Measurements from ENCODE around the gene BRD1. TPM values are rescaled to one million over a fixed set of nuclear protein-coding genes. Genes with fewer than 3 reads are reported as not detected.
A peak's percentile ranks its signal among the peaks of the same experiment; 100 is the strongest.

Gene BRD1
- total RNA-seq: 10 to 100 TPM; 19.1 to 44.4 (median 27.5) TPM

DNA sequence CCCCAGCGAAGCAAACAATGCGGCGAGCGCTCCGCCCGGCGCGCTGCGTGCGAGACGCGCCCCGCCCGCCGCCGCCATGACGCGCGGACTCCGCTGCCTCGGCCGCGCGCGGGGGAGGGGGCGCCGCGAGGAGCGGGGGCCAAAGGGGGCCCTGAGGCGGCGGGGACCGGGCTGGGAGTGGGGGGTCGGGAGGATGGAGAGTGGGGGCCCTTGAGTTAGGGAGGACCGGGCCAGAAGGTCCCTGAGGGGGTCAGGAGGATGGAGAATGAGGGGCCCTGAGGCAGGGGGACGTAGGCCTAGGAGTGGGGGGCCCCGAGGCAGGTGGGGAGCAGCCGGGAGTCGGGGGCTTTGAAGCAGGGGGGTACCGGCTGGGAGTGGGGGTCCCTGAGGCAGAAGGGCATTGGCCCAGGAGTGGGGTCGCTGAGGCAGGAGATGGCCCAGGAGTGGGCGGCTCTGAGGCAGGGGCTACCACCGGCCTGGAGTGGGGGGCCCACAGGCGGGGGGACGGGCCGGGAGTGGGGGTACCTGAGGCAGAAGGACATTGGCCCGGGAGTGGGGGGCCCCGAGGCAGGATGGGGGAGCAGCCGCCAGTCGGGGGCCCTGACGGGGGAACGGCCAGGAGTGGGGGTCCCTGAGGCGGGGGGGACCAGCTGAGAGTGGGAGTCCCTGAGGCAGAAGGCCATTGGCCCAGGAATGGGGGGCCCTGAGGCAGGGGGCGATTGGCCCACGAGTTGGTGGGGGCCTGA is at the start of gene BRD1:
Gene BRD1, minus strand, starts transcription at position 21 of the 746 bp plus-strand sequence. CDS start 3,556 bp downstream, outside the sequence.
- Histone ChIP-seq H3K4me1 (replicated peaks in 1 of 2) (peaks cover 21 to 24% of the 10 kb centered on the region in 2 donors), H3K4me3 (peak within 1 kb of the TSS; percentile 66 to 96 (median 83)), H3K27ac (peak within 1 kb of the TSS; percentile 93 to 94)
- in situ Hi-C loops (cut with MboI; ENCODE audit: low pct_unique_long_range_greater_than_20kb in 2 of 9, low sequenced_read_pairs in 9 of 9, unreplicated experiment in 9 of 9): no loop called here
- ATAC-seq (replicated peaks in 6 of 8): peak; percentile 50 to 78 (median 66)
- WGBS, 10 experiments: no CpG with 5 or more reads among the region's 54 CpGs

DNA sequence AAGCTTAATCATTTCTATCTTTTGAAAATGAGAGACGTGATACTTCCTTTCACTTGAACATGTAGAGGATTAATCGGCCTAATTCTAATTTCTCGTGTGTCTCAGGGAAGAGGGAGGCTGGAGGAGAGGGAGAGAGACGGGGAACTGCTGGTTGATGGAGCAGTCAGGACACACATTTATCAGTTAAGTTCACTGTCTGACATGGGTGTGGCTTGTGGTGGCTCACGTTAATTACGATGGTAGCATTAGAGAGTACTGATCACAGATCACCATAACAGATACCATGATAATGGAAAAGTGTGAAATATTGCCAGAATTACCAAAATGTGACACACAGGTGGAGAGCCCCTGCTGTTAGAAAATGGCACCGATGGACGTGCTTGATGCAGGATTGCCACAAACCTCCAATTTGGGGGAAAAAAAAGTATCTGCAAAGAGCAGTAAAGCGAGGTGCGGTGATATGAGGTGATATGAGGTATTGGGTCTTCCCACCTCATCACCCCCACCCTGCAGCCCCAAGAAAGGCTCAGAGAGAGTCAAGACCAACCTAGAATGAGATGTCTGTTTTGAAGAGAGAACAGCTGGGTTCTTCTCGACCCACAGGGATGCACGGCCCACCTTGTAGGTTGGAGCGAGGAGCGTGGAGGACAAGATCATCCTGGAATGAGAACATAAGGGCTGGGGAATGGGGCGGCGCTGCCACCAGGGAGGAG is 45.7 kb upstream of the BRD1 start:
- no peak for ATAC-seq (replicated peaks in 6 of 8)
- H3K4me3 ChIP-seq: no peak overlapping the region
- 88 to 100% (median 95%) methylated on average over 1 to 8 of the region's 16 CpGs; no CpG with 5 or more reads in 3 of the 10 experiments for WGBS, 10 experiments
- H3K27ac ChIP-seq: no peak overlapping the region
- in situ Hi-C loops (cut with MboI; ENCODE audit: low pct_unique_long_range_greater_than_20kb in 2 of 9, low sequenced_read_pairs in 9 of 9, unreplicated experiment in 9 of 9): no loop called here
- no peaks in the 10 kb centered on the region for H3K4me1 ChIP-seq (replicated peaks in 1 of 2)

DNA sequence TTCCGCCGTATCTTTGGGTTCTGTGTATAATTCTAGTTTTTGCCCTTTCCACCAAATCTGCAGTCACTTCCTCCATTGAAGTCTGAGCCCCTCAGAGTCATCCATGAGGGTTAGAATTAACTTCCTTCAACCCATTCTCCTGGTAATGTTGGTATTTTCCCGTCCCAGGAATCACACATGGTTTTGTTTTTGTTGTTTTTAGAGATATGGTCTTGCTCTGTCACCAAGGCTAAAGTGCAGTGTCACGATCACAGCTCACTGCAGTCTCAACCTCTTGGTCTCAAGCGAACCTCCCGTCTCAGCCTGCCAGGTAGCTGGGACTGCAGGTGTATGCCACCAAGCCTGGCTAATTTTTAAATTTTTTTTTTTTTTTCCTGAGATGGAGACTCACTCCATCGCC is 44.7 kb upstream of the BRD1 start:
- WGBS, 10 experiments: 73 to 100% (median 98%) methylated on average over 1 to 7 of the region's 7 CpGs
- no peaks in the 10 kb centered on the region for H3K4me1 ChIP-seq (replicated peaks in 1 of 2)
- ATAC-seq (replicated peaks in 6 of 8): no peak
- no peak overlapping the region for H3K27ac ChIP-seq
- H3K4me3 ChIP-seq: no peak overlapping the region
- in situ Hi-C loops (cut with MboI; ENCODE audit: low pct_unique_long_range_greater_than_20kb in 2 of 9, low sequenced_read_pairs in 9 of 9, unreplicated experiment in 9 of 9): no loop called here

DNA sequence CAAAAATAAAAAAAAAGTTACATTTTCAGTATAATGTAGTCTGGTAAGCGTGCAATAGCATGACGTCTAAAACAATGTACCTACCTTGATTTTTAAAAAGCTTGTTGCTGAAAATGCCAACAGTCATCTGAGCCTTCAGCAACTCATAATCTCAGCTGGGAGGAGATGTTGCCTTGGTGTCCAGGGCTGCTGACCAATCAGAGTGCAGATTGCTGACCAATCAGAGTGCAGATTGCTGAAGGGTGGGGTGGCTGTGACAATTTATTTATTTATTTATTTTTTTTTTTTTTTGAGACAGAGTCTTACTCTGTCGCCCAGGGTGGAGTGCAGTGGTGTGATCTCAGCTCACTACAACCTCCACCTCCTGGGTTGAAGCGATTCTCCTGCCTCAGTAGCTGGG is 43.8 kb upstream of the BRD1 start:
- 50 to 100% (median 97%) methylated on average over 1 to 4 of the region's 4 CpGs; no CpG with 5 or more reads in 4 of the 10 experiments for WGBS, 10 experiments
- Histone ChIP-seq H3K27ac (no peak overlapping the region), H3K4me1 (replicated peaks in 1 of 2) (no peaks in the 10 kb centered on the region), H3K4me3 (no peak overlapping the region)
- ATAC-seq (replicated peaks in 6 of 8): peak in 3 of 8 experiments; percentile 38 to 79 (median 68)
- in situ Hi-C loops (cut with MboI; ENCODE audit: low pct_unique_long_range_greater_than_20kb in 2 of 9, low sequenced_read_pairs in 9 of 9, unreplicated experiment in 9 of 9): no loop called here

DNA sequence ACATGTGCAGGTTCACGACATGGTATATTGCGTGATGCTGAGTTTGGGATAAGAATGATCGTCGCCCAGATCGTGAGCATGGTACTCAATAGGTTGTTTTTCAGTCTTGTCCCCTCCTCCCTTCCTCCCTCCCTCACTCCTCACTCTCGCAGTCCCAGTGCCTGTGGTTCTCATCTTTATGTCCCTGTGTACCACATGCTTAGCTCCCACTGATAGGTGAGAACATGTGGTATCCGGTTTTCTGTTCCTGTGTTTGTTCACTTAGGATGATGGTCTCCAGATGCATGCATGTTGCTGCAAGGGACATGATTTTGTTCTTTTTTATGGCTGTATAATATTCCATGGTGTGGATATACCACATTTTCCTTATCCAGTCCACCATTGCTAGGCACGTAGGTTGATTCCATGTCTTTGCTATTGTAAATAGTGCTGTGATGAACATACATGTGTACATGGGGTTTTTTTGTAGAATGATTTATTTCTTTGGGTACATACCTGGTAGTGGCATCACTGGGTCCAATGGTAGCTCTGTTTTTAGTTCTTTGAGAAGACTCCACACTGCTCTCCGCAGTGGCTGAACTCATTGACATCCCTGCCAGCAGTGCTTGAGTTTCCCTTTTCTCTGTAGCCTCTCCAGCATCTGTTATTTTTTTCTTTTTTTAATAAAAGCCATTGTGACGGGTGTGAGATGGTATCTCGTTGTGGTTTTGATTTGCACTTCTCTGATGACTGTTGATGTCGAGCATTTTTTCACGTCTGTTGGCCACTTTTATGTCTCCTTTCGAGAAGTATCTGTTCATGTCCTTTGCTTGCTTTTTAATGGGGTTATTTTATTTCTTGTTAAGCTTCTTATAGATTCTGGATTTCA is 42.4 kb upstream of the BRD1 start:
- in situ Hi-C loops (cut with MboI; ENCODE audit: low pct_unique_long_range_greater_than_20kb in 2 of 9, low sequenced_read_pairs in 9 of 9, unreplicated experiment in 9 of 9): no loop called here
- H3K4me3 ChIP-seq: no peak overlapping the region
- 82 to 100% (median 95%) methylated on average over 3 to 12 of the region's 14 CpGs for WGBS, 10 experiments
- ATAC-seq (replicated peaks in 6 of 8): no peak
- H3K27ac ChIP-seq: no peak overlapping the region
- H3K4me1 ChIP-seq (replicated peaks in 1 of 2): no peaks in the 10 kb centered on the region

DNA sequence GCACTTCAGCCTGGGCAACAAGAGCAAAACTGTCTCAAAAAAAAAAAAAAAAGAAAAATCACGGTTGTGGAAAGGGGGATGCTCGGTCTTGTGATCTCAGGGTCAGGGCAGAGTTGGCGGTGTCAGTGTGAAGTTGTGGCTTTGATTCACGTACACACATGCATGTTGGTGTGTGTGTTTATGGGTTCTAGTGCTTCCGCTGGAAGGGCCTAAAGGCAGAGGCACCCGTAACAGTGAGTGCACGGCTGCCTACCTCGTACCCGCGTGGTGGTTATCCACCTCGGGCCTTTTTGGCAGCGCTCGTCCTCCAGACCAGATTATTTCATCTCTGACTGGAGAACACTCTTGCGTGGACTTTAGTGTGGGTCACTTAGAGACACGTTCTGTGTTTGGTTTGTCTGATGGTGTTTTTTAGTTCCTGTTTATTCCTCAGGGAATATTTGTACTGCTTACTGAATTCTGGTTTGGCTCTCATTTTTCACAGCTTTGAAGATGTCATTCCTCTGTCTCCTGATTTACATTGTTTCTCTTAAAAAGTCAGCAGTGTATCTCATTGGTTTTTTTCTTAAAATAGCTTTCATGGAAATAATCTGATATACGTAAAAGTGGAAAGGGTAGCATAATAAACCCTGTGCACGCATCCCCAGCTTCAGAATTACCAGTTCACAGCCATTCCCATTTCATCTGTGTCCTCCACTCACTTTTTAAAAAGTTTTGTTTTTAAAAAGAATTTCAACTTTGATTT is 41.6 kb upstream of the BRD1 start:
- WGBS, 10 experiments: 44 to 93% (median 83%) methylated on average over 2 to 15 of the region's 17 CpGs
- no peaks in the 10 kb centered on the region for H3K4me1 ChIP-seq (replicated peaks in 1 of 2)
- no peak overlapping the region for H3K4me3 ChIP-seq
- ATAC-seq (replicated peaks in 6 of 8): no peak
- H3K27ac ChIP-seq: no peak overlapping the region
- in situ Hi-C loops (cut with MboI; ENCODE audit: low pct_unique_long_range_greater_than_20kb in 2 of 9, low sequenced_read_pairs in 9 of 9, unreplicated experiment in 9 of 9): no loop called here

DNA sequence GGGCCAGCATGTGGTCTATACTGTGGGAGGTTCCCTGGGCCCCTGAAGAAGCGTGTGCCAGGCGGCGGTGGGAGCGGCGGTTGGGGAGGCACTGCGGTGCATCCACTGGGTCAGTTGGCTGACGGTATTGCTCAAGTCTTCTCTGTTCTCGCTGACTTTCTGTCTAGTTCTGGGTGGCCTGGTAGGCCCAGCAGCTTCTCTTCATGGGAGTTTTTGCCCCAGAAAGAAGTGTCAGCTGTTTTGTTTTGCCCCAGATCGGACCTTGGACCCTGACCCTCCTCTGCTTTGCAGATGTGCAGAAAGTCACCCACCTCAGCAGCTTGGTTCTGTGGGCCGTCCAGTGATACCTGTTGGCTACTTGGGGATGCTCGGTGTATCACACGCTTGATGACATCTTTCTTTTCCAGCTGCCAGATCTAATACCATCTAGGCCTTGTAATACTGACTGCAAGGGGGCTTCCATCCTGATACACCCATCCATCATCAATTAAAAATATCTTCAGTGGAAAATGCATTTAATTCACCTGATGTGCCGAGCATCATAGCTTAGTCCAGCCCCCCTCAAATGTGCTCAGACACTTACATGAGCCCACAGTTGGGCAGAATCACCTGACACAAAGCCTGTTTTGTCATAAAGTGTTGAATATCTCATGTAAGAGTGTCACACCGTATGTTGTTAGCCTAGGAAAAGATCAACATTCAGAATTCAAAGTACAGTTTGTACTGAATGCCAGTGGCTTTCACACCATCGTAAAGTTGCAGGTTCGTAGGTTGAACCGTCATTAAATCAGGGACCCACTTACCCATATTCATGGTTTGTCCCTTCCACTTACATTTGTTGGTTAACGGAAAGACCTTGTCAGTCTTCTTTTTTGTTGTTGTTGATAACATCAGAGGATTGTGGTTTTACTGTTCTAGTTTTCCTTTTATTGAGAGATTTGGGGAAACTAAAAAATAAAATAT is 39.9 kb upstream of the BRD1 start:
- in situ Hi-C loops (cut with MboI; ENCODE audit: low pct_unique_long_range_greater_than_20kb in 2 of 9, low sequenced_read_pairs in 9 of 9, unreplicated experiment in 9 of 9): no loop called here
- Histone ChIP-seq H3K4me1 (replicated peaks in 1 of 2) (no peaks in the 10 kb centered on the region), H3K4me3 (no peak overlapping the region), H3K27ac (no peak overlapping the region)
- no peak for ATAC-seq (replicated peaks in 6 of 8)
- 92 to 100% (median 96%) methylated on average over 2 to 14 of the region's 18 CpGs for WGBS, 10 experiments

DNA sequence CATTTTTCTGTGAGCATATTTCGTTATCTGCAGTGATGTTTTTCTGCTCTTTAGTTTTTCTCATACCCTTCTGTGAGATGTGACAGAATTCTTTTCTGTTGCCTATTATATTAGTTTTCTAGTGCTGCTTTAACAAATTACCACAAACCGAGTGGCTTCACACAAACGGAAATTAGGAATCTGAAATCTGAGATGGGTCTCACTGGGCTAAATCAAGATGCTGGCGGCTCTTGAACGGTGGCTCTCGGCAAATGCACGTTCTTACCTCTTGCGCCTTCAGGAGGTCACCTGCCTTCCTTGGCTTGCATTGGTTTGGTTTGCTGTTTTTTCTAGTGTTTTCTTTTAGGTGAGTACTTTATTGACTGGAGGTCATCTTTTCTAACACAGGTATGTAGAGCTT is 39.0 kb upstream of the BRD1 start:
- Histone ChIP-seq H3K4me3 (no peak overlapping the region), H3K27ac (no peak overlapping the region), H3K4me1 (replicated peaks in 1 of 2) (no peaks in the 10 kb centered on the region)
- WGBS, 10 experiments: 86 to 100% (median 94%) methylated on average over 1 to 8 of the region's 8 CpGs
- ATAC-seq (replicated peaks in 6 of 8): no peak
- in situ Hi-C loops (cut with MboI; ENCODE audit: low pct_unique_long_range_greater_than_20kb in 2 of 9, low sequenced_read_pairs in 9 of 9, unreplicated experiment in 9 of 9): no loop called here

DNA sequence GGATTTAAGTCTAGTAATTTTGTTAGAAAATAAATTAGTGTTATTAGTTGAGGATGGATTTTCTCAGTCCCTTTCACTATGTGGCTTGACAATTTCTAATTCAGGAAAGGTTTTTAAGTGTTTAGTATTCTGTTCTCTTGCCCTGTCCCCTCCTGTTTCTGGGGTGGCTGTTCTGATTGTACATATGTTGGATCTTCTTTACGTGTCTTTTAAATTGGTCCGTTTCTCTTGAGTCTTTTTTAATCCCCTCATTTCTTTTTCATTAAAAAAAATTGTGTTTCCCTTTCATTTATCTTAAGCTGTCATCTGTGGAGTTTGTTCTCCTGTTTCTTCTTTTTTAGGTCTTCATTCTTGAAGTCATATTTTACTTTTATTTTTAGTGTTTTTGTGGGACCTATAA is 38.5 kb upstream of the BRD1 start:
- 24 to 73% (median 45%) methylated on average over 2 of the region's 2 CpGs for WGBS, 10 experiments

DNA sequence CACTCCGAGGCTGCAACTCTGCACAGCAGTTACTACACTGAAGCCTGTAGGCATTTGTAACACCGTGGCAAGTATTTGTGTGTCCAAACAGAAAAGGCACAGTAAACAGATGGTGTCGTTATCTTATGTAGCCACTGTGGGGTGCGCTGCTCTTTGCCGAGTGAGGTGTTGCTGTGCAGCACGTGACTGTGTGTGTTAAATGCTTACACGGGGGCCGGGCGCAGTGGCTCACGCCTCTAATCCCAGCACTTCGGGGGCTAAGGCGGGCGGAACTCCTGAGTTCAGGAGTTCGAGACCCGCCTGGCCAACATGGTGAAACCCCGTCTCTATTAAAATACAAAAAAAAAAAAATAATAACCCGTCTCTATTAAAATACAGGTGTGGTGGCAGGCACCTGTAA is 37.5 kb upstream of the BRD1 start:
- Histone ChIP-seq H3K4me1 (replicated peaks in 1 of 2) (no peaks in the 10 kb centered on the region), H3K4me3 (no peak overlapping the region), H3K27ac (no peak overlapping the region)
- WGBS, 10 experiments: 85 to 100% (median 95%) methylated on average over 3 to 16 of the region's 17 CpGs; no CpG with 5 or more reads in 2 of the 10 experiments
- in situ Hi-C loops (cut with MboI; ENCODE audit: low pct_unique_long_range_greater_than_20kb in 2 of 9, low sequenced_read_pairs in 9 of 9, unreplicated experiment in 9 of 9): no loop called here
- no peak for ATAC-seq (replicated peaks in 6 of 8)

More for the DNA sequence above, 38.5 kb upstream of the BRD1 start:
- in situ Hi-C loops (cut with MboI; ENCODE audit: low pct_unique_long_range_greater_than_20kb in 2 of 9, low sequenced_read_pairs in 9 of 9, unreplicated experiment in 9 of 9): no loop called here
- no peak for ATAC-seq (replicated peaks in 6 of 8)
- Histone ChIP-seq H3K27ac (no peak overlapping the region), H3K4me1 (replicated peaks in 1 of 2) (no peaks in the 10 kb centered on the region), H3K4me3 (no peak overlapping the region)

DNA sequence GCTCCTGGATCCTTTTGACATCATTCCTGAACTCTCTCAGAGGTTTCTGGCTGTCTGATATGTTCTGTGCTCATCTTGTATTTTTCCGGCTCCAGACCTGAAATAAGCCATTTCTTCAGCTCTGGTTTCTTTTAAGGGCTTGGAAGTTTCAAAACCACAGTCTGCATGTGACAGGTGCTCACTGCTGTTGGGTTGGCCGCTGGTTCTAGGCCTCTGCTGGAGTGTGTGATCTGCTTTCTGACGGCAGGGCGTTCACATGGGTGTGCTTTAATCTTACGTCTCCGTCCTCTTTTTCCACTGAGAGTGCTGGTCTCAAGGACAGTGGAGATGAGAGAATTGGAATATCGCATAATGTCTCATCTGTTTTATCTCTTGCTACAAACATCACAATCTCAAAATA is 36.3 kb upstream of the BRD1 start:
- no peak overlapping the region for H3K4me3 ChIP-seq
- WGBS, 10 experiments: 76 to 100% (median 95%) methylated on average over 1 to 6 of the region's 7 CpGs; no CpG with 5 or more reads in 3 of the 10 experiments
- no peak overlapping the region for H3K27ac ChIP-seq
- no peaks in the 10 kb centered on the region for H3K4me1 ChIP-seq (replicated peaks in 1 of 2)
- ATAC-seq (replicated peaks in 6 of 8): no peak
- in situ Hi-C loops (cut with MboI; ENCODE audit: low pct_unique_long_range_greater_than_20kb in 2 of 9, low sequenced_read_pairs in 9 of 9, unreplicated experiment in 9 of 9): no loop called here

DNA sequence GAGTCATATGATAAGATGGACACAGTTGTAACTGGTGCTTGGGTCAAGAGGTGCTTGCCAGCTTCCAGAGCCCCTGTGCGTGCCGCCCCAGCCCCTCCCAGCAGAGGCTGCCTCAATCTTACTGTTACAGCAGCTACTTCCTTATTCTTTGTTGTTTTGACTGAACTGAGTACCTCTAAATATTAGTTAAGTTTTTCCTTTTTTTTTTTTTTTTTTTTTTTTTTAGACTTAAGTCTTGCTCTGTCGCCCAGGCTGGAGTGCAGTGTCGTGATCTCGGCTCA is 34.8 kb upstream of the BRD1 start:
- in situ Hi-C loops (cut with MboI; ENCODE audit: low pct_unique_long_range_greater_than_20kb in 2 of 9, low sequenced_read_pairs in 9 of 9, unreplicated experiment in 9 of 9): no loop called here
- H3K27ac ChIP-seq: no peak overlapping the region
- no peak for ATAC-seq (replicated peaks in 6 of 8)
- H3K4me3 ChIP-seq: no peak overlapping the region
- 91 to 100% (median 99%) methylated on average over 3 to 5 of the region's 5 CpGs; no CpG with 5 or more reads in 4 of the 10 experiments for WGBS, 10 experiments
- no peaks in the 10 kb centered on the region for H3K4me1 ChIP-seq (replicated peaks in 1 of 2)
